Ishikawa (cell line): ENCODE results near the gene PLK2.
A peak's percentile ranks its signal among the peaks of the same experiment; 100 is the strongest.

Experiments used
- CEBPB ChIP-seq: IDR thresholded peaks from 2 replicates; pipeline ENCODE4 v1.6.1; 2012
- CREB1 ChIP-seq: IDR thresholded peaks from 2 replicates; pipeline ENCODE4 v1.6.1; 2012; ENCODE audit warnings: low read depth
- EGR1 ChIP-seq: IDR thresholded peaks from 2 replicates; pipeline ENCODE4 v1.6.1; 2012
- EP300 ChIP-seq: IDR thresholded peaks from 2 replicates; pipeline ENCODE4 v1.6.1; 2012; ENCODE audit warnings: borderline replicate concordance
- FOXM1 ChIP-seq: IDR thresholded peaks from 2 replicates; pipeline ENCODE4 v1.6.1; 2012; ENCODE audit warnings: low read depth, borderline replicate concordance
- NFIC ChIP-seq: IDR thresholded peaks from 2 replicates; pipeline ENCODE4 v1.6.1; 2012
- RAD21 ChIP-seq: IDR thresholded peaks from 2 replicates; pipeline ENCODE4 v1.6.1; 2012; ENCODE audit warnings: low read depth
- TAF1 ChIP-seq: IDR thresholded peaks from 2 replicates; pipeline ENCODE4 v1.6.1; 2012; ENCODE audit warnings: low read depth, mild to moderate bottlenecking
- TCF12 ChIP-seq: IDR thresholded peaks from 2 replicates; pipeline ENCODE4 v1.6.1; 2012; ENCODE audit warnings: low read depth
- TEAD4 ChIP-seq: IDR thresholded peaks from 2 replicates; pipeline ENCODE4 v1.6.1; 2012
- YY1 ChIP-seq: IDR thresholded peaks from 2 replicates; pipeline ENCODE4 v1.6.1; 2012; ENCODE audit warnings: low read depth
- ZBTB7A ChIP-seq: IDR thresholded peaks from 2 replicates; pipeline ENCODE4 v1.6.1; 2012; ENCODE audit warnings: low read depth
- TF ChIP-seq, protein P1 (sequence below): IDR thresholded peaks from 2 replicates; pipeline ENCODE4 v1.6.1; 2012; ENCODE audit warnings: low read depth, mild to moderate bottlenecking
- TF ChIP-seq, protein P2 (sequence below): IDR thresholded peaks from 2 replicates; pipeline ENCODE4 v1.6.1; 2012
- TF ChIP-seq, protein P3 (sequence below): IDR thresholded peaks from 2 replicates; pipeline ENCODE4 v1.6.1; 2012

Gene PLK2

DNA sequence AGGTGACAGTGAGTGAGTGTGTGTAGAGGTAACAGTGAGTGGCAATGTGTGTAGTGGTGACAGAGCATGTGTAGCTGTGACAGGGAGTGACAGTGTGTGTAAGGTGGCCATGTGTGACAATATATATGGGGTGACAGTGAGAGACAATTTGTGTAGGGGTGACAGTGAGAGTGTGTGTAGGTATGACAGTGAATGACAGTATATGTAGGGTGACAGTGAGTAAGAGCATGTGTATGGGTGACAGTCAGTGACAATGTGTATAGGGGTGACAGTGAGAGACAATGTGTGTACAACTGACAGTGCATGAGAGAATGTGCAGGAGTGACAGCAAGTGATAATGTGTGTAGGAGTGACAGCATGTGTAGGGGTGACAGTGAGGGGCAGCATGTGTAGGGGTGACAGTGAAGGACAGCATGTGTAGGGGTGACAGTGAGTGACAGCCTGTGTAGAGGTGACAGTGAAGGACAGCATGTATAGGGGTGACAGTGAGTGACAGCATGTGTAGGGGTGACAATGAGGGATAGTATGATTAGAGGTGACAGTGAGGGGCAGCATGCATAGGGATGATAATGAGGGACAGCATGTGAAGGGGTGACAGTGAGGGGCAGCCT, 21.3 kb upstream of the PLK2 start:
- no peak for TF ChIP-seq CEBPB
- no peak for TF ChIP-seq ZBTB7A
- TF ChIP-seq EP300: no peak
- no peak for TF ChIP-seq CREB1
- TF ChIP-seq, protein P1, sequence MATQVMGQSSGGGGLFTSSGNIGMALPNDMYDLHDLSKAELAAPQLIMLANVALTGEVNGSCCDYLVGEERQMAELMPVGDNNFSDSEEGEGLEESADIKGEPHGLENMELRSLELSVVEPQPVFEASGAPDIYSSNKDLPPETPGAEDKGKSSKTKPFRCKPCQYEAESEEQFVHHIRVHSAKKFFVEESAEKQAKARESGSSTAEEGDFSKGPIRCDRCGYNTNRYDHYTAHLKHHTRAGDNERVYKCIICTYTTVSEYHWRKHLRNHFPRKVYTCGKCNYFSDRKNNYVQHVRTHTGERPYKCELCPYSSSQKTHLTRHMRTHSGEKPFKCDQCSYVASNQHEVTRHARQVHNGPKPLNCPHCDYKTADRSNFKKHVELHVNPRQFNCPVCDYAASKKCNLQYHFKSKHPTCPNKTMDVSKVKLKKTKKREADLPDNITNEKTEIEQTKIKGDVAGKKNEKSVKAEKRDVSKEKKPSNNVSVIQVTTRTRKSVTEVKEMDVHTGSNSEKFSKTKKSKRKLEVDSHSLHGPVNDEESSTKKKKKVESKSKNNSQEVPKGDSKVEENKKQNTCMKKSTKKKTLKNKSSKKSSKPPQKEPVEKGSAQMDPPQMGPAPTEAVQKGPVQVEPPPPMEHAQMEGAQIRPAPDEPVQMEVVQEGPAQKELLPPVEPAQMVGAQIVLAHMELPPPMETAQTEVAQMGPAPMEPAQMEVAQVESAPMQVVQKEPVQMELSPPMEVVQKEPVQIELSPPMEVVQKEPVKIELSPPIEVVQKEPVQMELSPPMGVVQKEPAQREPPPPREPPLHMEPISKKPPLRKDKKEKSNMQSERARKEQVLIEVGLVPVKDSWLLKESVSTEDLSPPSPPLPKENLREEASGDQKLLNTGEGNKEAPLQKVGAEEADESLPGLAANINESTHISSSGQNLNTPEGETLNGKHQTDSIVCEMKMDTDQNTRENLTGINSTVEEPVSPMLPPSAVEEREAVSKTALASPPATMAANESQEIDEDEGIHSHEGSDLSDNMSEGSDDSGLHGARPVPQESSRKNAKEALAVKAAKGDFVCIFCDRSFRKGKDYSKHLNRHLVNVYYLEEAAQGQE: no peak
- TF ChIP-seq, protein P2, sequence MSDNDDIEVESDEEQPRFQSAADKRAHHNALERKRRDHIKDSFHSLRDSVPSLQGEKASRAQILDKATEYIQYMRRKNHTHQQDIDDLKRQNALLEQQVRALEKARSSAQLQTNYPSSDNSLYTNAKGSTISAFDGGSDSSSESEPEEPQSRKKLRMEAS: no peak
- TF ChIP-seq NFIC: no peak
- no peak for TF ChIP-seq RAD21
- TF ChIP-seq, protein P3, sequence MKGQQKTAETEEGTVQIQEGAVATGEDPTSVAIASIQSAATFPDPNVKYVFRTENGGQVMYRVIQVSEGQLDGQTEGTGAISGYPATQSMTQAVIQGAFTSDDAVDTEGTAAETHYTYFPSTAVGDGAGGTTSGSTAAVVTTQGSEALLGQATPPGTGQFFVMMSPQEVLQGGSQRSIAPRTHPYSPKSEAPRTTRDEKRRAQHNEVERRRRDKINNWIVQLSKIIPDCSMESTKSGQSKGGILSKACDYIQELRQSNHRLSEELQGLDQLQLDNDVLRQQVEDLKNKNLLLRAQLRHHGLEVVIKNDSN: no peak
- TF ChIP-seq EGR1: no peak
- TF ChIP-seq TCF12: no peak
- no peak for TF ChIP-seq FOXM1
- TF ChIP-seq YY1: no peak
- TF ChIP-seq TEAD4: no peak
- no peak for TF ChIP-seq TAF1

DNA sequence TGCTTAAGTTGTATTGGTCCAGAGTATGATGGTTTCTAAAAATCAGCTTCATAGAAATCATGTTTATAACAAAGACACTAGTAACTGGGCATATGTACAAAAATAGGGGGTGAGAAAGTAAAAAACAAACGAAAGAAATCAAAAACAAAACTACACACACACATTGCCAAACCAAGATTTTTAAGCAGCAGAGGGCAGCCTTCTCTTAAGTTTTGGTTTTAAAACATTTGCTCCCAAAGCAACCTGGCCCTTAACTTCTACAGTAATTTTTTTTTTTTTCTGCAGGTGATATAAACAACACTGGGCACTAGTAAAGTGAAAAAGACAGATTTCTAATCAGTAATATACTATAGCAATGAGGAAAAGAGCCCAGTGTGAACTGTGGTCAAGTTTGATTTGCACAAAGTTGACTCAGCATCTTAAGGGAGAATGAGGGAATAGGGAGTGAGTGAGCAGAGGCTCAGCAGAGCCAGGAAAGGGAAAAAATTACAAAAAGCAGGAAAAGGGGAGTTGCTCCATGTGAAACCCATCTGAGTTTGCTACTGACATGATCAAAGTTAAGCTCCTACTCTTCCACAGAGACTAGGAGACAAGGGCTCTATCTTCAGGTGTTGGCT, 18.0 kb upstream of the PLK2 start:
- no peak for TF ChIP-seq CREB1
- TF ChIP-seq RAD21: peak; percentile 40

DNA sequence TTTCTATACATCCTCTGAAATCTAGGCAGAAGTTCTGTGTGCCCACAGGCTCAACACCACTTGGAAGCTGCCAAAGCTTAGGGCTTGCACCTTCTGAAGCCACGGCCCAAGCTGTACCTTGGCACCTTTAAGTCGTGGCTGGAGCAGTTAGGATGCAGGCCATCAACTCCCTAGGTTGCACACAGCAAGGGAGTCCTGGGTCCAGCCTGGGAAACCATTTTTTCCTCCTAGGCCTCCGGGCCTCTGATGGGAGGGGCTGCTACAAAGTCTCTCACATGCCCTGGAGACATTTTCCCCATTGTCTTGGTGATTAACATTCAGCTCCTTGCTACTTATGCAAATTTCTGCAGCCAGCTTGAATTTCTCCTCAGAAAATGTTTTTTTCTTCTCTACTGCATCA, 15.5 kb upstream of the PLK2 start:
- TF ChIP-seq TEAD4: no peak
- no peak for TF ChIP-seq CREB1
- no peak for TF ChIP-seq TAF1

DNA sequence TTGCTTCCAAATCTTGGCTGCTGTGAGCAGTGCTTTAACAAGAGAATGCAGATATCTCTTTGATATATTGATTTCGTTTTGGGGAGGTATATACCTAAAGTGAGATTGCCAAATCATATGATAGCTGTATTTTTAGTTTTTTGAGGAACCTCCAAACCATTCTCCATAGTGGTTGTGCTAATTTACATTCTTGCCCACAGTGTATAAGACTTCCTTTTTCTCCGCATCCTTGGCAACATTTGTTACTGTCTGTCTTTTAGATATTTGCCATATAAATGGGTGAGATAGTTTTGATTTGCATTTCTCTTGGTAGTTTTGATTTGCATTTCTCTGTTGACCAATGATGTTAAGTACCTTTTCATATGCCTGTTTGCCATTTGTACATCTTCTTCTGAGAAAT, 10.0 kb upstream of the PLK2 start:
- no peak for TF ChIP-seq TAF1
- TF ChIP-seq, protein P1: no peak
- TF ChIP-seq TCF12: no peak
- TF ChIP-seq CREB1: no peak
- no peak for TF ChIP-seq FOXM1
- TF ChIP-seq CEBPB: no peak
- no peak for TF ChIP-seq ZBTB7A
- TF ChIP-seq EP300: no peak
- no peak for TF ChIP-seq YY1
- TF ChIP-seq TEAD4: no peak
- TF ChIP-seq RAD21: no peak
- TF ChIP-seq NFIC: no peak
- TF ChIP-seq, protein P3: no peak
- TF ChIP-seq, protein P2: no peak

DNA sequence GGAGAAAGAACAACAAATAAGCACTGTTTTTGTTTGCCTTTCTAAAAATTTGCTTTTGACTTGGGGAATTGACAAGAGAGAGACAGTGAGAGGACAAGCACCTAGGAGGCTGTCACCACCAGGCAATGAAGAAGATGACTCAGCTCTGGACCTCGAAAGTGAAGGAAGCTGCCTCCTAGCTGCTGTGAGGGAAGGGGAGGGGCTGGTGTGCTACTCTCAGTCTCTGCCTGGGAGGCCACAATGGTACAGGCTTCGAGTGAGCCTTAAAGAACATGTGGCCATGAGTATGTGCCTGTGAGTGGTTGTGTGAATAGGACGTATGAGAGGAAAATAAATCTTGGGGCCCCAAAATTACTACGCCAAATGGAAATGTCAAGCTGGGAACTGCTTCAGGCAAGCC, 7.1 kb upstream of the PLK2 start:
- TF ChIP-seq, protein P2: peak; percentile 59
- TF ChIP-seq CEBPB: no peak

DNA sequence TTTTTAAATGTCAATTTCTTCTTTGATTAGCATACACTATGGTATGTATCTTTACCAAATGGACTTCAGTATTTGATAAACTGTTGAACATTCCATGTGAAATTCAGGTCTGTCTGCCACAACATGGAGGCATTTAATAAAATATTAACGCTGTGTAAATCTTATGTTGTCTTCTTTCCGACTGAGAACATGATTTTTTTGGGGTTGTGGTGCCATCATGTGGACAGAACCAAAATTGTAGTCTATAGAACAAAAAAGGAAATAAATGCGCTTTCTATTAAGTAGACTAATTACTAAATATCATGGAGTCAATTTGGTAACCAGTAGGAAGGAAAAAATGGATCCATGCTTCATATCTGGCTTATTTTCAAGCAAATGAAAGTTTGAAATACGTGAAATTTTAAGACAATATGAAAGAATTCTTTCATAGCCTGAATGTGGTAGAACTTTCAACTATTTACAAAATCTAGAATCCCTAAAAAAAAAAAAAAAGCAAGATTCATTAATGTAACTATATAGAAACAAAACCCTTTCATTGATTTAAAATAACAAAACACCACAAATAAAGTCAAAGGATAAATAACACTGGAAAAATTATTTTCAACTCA, 2.8 kb upstream of the PLK2 start:
- TF ChIP-seq RAD21 (peak; percentile 78), FOXM1 (no peak)
